ENCODE data around the gene FAM120B.

DNA sequence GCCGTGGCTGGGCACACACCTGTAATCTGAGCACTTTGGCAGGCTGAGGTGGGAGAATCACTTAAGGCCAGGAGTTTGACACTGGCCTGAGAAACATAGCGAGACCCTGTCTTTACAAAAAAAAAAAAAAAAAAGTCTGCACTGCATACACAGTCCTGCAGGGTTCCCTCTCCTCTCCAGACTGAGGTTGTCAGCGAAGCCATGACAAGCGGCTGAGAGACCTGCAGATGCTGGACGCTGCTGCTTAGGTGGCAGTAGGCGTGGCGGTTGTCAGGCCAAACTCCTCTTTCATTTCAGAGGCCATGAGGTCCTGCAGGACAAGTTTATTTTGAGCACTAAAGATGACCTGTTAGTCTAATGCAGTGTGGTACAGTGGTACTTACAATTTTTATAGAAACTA, 86.5 kb downstream of the FAM120B start:
- TF ChIP-seq POLR2A (IDR thresholded peaks at IDR 0.05; ENCODE audit: low read length) (no peak), GATA1 (IDR thresholded peaks at IDR 0.05; ENCODE audit: low read depth, low read length) (no peak)
